IMR-90 (cell line): ENCODE measurements around the gene ASB3. TPM values are rescaled to one million over a fixed set of nuclear protein-coding genes. Genes with fewer than 3 reads are reported as not detected.
"Not testable (repeated sequence)": the region's sequence is repeated elsewhere in the genome, so short reads cannot be mapped to it uniquely, and the experiment has no call there.

Source experiments
- ATAC-seq: fragments of 200-7000 bp; cut with Tn5 transposase; 2 replicates; pipeline ENCODE4 v1.9.1; 2020; ENCODE audit warnings: low read depth, mild to moderate bottlenecking, moderate library complexity
- BruUV-seq: library from RNA; stranded (reverse); fragments of 400-500 nt; replicated peaks from 2 replicates; lab custom pipeline; 2021; lab: Mats Ljungman, UMichigan
- CTCF ChIA-PET: fragments of 300-600 bp; formaldehyde crosslinking; extraction: SDS; loops from one replicate; lab custom pipeline; 2021; ENCODE audit warnings: antibody characterized with exemption; lab: Yijun Ruan, JAX
- POLR2A ChIA-PET: fragments of 300-600 bp; sonication (Branson Sonifier 250); formaldehyde crosslinking; loops from one replicate; lab custom pipeline; 2022; ENCODE audit warnings: antibody characterized with exemption; ENCODE audit not compliant: unreplicated experiment; lab: Charles Lee
- DNase-seq: peaks from one replicate; pipeline ENCODE4 v3.0.0; 2013
- H2AFZ ChIP-seq: replicated peaks from 2 replicates; pipeline ENCODE3; 2013; ENCODE audit warnings: low read length, mild to moderate bottlenecking; ENCODE audit not compliant: poor library complexity
- H2AK5ac ChIP-seq: 2 replicates; pipeline ENCODE4 v1.6.1; 2013; ENCODE audit warnings: low read depth, low read length, inconsistent platforms
- H2AK9ac ChIP-seq: replicated peaks from 2 replicates; pipeline ENCODE3; 2013; ENCODE audit warnings: mild to moderate bottlenecking, low read depth, low read length, moderate library complexity; ENCODE audit not compliant: poor library complexity
- H2BK120ac ChIP-seq: 2 replicates; pipeline ENCODE4 v1.6.1; 2013; ENCODE audit warnings: low read depth, low read length, inconsistent platforms
- H2BK15ac ChIP-seq: 3 replicates; pipeline ENCODE4 v1.6.1; 2013; ENCODE audit warnings: low read depth, low read length, inconsistent platforms
- H2BK20ac ChIP-seq: 2 replicates; pipeline ENCODE4 v1.6.1; 2013; ENCODE audit warnings: low read depth, mild to moderate bottlenecking, inconsistent platforms, low read length, moderate library complexity
- H2BK5ac ChIP-seq: 2 replicates; pipeline ENCODE4 v1.6.1; 2013; ENCODE audit warnings: mild to moderate bottlenecking, low read depth, low read length, inconsistent platforms; ENCODE audit not compliant: poor library complexity, severe bottlenecking
- H3K14ac ChIP-seq: replicated peaks from 2 replicates; pipeline ENCODE4 v1.6.1; 2013; ENCODE audit warnings: low read depth, low read length, inconsistent platforms
- H3K18ac ChIP-seq: 2 replicates; pipeline ENCODE4 v1.6.1; 2013; ENCODE audit warnings: low read depth, low read length, control low read depth
- H3K23ac ChIP-seq: 2 replicates; pipeline ENCODE4 v1.6.1; 2013; ENCODE audit warnings: low read depth, low read length, inconsistent platforms
- H3K27ac ChIP-seq: 2 replicates; pipeline ENCODE4 v1.5.1; 2013; ENCODE audit warnings: mild to moderate bottlenecking, control low read depth, low read length; ENCODE audit not compliant: insufficient read depth
- H3K27me3 ChIP-seq: 2 replicates; pipeline ENCODE4 v1.6.1; 2013; ENCODE audit warnings: low read length; ENCODE audit not compliant: control insufficient read depth, insufficient read depth
- H3K36me3 ChIP-seq: 2 replicates; pipeline ENCODE4 v1.6.1; 2013; ENCODE audit warnings: low read length, mixed read lengths; ENCODE audit not compliant: control insufficient read depth, insufficient read depth
- H3K4ac ChIP-seq: 2 replicates; pipeline ENCODE4 v1.6.1; 2013; ENCODE audit warnings: low read depth, low read length, inconsistent platforms
- H3K4me1 ChIP-seq: 2 replicates; pipeline ENCODE4 v1.6.1; 2013; ENCODE audit warnings: low read length, mixed read lengths; ENCODE audit not compliant: control insufficient read depth, insufficient read depth
- H3K4me2 ChIP-seq: 2 replicates; pipeline ENCODE4 v1.6.1; 2013; ENCODE audit warnings: low read depth, mild to moderate bottlenecking, control low read depth, low read length, moderate library complexity
- H3K4me3 ChIP-seq: 2 replicates; pipeline ENCODE4 v1.5.1; 2013; ENCODE audit warnings: low read depth, mild to moderate bottlenecking, control low read depth, low read length, moderate library complexity; ENCODE audit not compliant: insufficient read depth
- H3K56ac ChIP-seq: 2 replicates; pipeline ENCODE4 v1.6.1; 2013; ENCODE audit warnings: low read length, inconsistent platforms; ENCODE audit not compliant: insufficient read depth; ENCODE audit errors: extremely low read depth
- H3K79me1 ChIP-seq, 2 experiments: 2 replicates each; pipeline ENCODE4 v1.6.1; 2013; ENCODE audit warnings: low read length in 2 of 2, inconsistent platforms in 1 of 2, low read depth in 1 of 2
- H3K9ac ChIP-seq: 2 replicates; pipeline ENCODE4 v1.6.1; 2013; ENCODE audit warnings: low read depth, low read length, control low read depth
- H3K9me1 ChIP-seq: 2 replicates; pipeline ENCODE4 v1.6.1; 2013; ENCODE audit warnings: low read length, inconsistent platforms; ENCODE audit not compliant: insufficient read depth
- H3K9me3 ChIP-seq: 2 replicates; pipeline ENCODE4 v1.6.1; 2013; ENCODE audit warnings: low read length; ENCODE audit not compliant: control insufficient read depth, insufficient read depth
- H4K20me1 ChIP-seq: 2 replicates; pipeline ENCODE4 v1.6.1; 2013; ENCODE audit warnings: low read length, inconsistent platforms; ENCODE audit not compliant: insufficient read depth
- H4K5ac ChIP-seq: 2 replicates; pipeline ENCODE4 v1.6.1; 2013; ENCODE audit warnings: mild to moderate bottlenecking, low read depth, low read length, control low read depth
- H4K8ac ChIP-seq, 2 experiments: 2 replicates each; pipeline ENCODE4 v1.6.1; 2013; ENCODE audit warnings: low read depth in 2 of 2, low read length in 2 of 2, control low read depth in 1 of 2, inconsistent platforms in 1 of 2
- H4K91ac ChIP-seq: 2 replicates; pipeline ENCODE4 v1.6.1; 2013; ENCODE audit warnings: low read depth, low read length, inconsistent platforms; ENCODE audit not compliant: insufficient read depth
- CEBPB ChIP-seq: IDR thresholded peaks from 2 replicates; pipeline ENCODE4 v1.6.1; 2012; ENCODE audit warnings: low read depth, low read length, improper control_type of control experiment
- RAD21 ChIP-seq: IDR thresholded peaks from 2 replicates; pipeline ENCODE4 v1.6.1; 2012; ENCODE audit warnings: low read length, improper control_type of control experiment
- WGBS, 2 experiments: methylation state at CpG; one replicate each; pipeline versions ENCODE4 v1.1.5 to v1.1.7; 2013; ENCODE audit warnings: missing lambda C conversion rate in 2 of 2; ENCODE audit not compliant: insufficient read length in 1 of 2; ENCODE audit errors: extremely low coverage in 2 of 2; 5-methylcytosine and 5-hydroxymethylcytosine counted together
- dilution Hi-C: fragments of 300-500 bp; cut with HindIII; formaldehyde crosslinking; loops from one replicate; pipeline ENCODE4 v1.14.3; 2018; ENCODE audit warnings: low sequenced_read_pairs; ENCODE audit not compliant: unreplicated experiment
- in situ Hi-C: fragments of 300-500 bp; cut with MboI; formaldehyde crosslinking; loops from 3 replicates; pipeline ENCODE4 v1.14.3; 2019; ENCODE audit warnings: low sequenced_read_pairs, inconsistent platforms, mixed read lengths
- intact Hi-C: fragments of 100-400 bp; cut with micrococcal nuclease; formaldehyde crosslinking; loops from 2 replicates; pipeline ENCODE4 v1.10.0; 2022
- polyA plus RNA-seq, 3 experiments: library from polyadenylated mRNA; depleted of rRNA; stranded (reverse); fragments of >200 nt; gene quantifications; 2 replicates each; pipeline ENCODE4 v1.2.3, GENCODE V29; 2012; ENCODE audit warnings: low replicate concordance in 1 of 3
- total RNA-seq: library from RNA; depleted of rRNA; stranded (reverse); fragments of >200 nt; gene quantifications from 2 replicates; pipeline ENCODE4 v1.2.3, GENCODE V29; 2012
- TF ChIP-seq, protein P1 (sequence below): conservative IDR thresholded peaks from 2 replicates; pipeline ENCODE4 v1.5.1; 2012; ENCODE audit warnings: mild to moderate bottlenecking, low read depth, low read length, improper control_type of control experiment

Gene ASB3
- total and polyA plus RNA-seq, 2 of the 4 experiments (the other 2 are of a cell fraction): 19.2 to 36.2 TPM

GRCh38 chr2:53724536-53724935 is 62.2 kb downstream of the ASB3 start:
- Histone ChIP-seq H3K56ac (no peak overlapping the region), H2AK5ac (no peak overlapping the region), H3K14ac (no peak overlapping the region), H3K23ac (no peak overlapping the region), H3K9me1 (no peaks in the 10 kb centered on the region), H4K20me1 (no peaks in the 10 kb centered on the region), H4K91ac (no peak overlapping the region), H3K18ac (no peak overlapping the region), H3K36me3 (no peaks in the 10 kb centered on the region), H2AK9ac (no peak overlapping the region), H2BK5ac (no peak overlapping the region), H3K9ac (no peak overlapping the region), H2AFZ (no peak overlapping the region), H3K79me1 (peaks cover 8 to 12% of the 10 kb centered on the region in 2 experiments), H4K8ac (no peak overlapping the region), H2BK120ac (no peak overlapping the region), H3K4ac (no peak overlapping the region), H3K27me3 (no peaks in the 10 kb centered on the region), H3K27ac (no peak overlapping the region), H3K4me1 (no peaks in the 10 kb centered on the region), H2BK15ac (no peak overlapping the region), H3K4me3 (no peak overlapping the region), H3K9me3 (no peaks in the 10 kb centered on the region), H3K4me2 (no peak overlapping the region), H2BK20ac (no peak overlapping the region), H4K5ac (no peak overlapping the region)
- CTCF ChIA-PET: no interaction called here
- in situ Hi-C loops: no loop called here
- dilution Hi-C loops: no loop called here
- intact Hi-C loops: no loop called here
- DNase-seq: peak; percentile 41
- BruUV-seq: no TSS peak
- ATAC-seq: no peak
- TF ChIP-seq, protein P1, sequence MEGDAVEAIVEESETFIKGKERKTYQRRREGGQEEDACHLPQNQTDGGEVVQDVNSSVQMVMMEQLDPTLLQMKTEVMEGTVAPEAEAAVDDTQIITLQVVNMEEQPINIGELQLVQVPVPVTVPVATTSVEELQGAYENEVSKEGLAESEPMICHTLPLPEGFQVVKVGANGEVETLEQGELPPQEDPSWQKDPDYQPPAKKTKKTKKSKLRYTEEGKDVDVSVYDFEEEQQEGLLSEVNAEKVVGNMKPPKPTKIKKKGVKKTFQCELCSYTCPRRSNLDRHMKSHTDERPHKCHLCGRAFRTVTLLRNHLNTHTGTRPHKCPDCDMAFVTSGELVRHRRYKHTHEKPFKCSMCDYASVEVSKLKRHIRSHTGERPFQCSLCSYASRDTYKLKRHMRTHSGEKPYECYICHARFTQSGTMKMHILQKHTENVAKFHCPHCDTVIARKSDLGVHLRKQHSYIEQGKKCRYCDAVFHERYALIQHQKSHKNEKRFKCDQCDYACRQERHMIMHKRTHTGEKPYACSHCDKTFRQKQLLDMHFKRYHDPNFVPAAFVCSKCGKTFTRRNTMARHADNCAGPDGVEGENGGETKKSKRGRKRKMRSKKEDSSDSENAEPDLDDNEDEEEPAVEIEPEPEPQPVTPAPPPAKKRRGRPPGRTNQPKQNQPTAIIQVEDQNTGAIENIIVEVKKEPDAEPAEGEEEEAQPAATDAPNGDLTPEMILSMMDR: no peak
- peak; percentile 64; the same call in 1 of the 2 replicates for TF ChIP-seq CEBPB
- TF ChIP-seq RAD21: no peak
- POLR2A ChIA-PET: no interaction called here
- WGBS, 2 experiments: no CpG with 5 or more reads among the region's 2 CpGs

- dilution Hi-C loops, ATAC-seq, H3K23ac ChIP-seq, H2AFZ ChIP-seq, H2BK5ac ChIP-seq, H2BK20ac ChIP-seq, H2AK5ac ChIP-seq, H3K27me3 ChIP-seq, H3K56ac ChIP-seq, H3K4ac ChIP-seq, H2AK9ac ChIP-seq, H3K9ac ChIP-seq, H3K18ac ChIP-seq, in situ Hi-C loops, H3K14ac ChIP-seq, H4K20me1 ChIP-seq, DNase-seq, H4K8ac ChIP-seq, H3K36me3 ChIP-seq, H3K4me2 ChIP-seq, H2BK120ac ChIP-seq, H3K9me1 ChIP-seq, intact Hi-C loops, POLR2A ChIA-PET, H4K5ac ChIP-seq, BruUV-seq, H4K91ac ChIP-seq, H3K4me3 ChIP-seq, H3K27ac ChIP-seq, H3K79me1 ChIP-seq, H3K4me1 ChIP-seq, H2BK15ac ChIP-seq, H3K9me3 ChIP-seq: not testable (repeated sequence)
- no CpG with 5 or more reads among the region's 3 CpGs for WGBS, 2 experiments
- CTCF ChIA-PET: interaction anchor here (0.6 kb wide), 1 partner anchor 16 kb away, joined by 3 read pairs; no protein-coding TSS in a partner anchor
Measured at GRCh38 chr2:53720944-53721343, 65.8 kb downstream of the ASB3 start.
